GM23248 (cell line): Measurements from ENCODE around the gene CAPN9. TPM values are rescaled to one million over a fixed set of nuclear protein-coding genes. Genes with fewer than 3 reads are reported as not detected.

Experiments used
- DNase-seq: peaks from one replicate; pipeline ENCODE4 v3.0.0-alpha.2; 2015
- H2AFZ ChIP-seq: fragments of 200-600 bp; sonication (generic); 2 replicates; pipeline ENCODE4 v1.6.1; 2016; ENCODE audit warnings: antibody characterized with exemption
- H3F3A ChIP-seq: fragments of 200-600 bp; sonication (generic); 2 replicates; pipeline ENCODE4 v1.6.1; 2016; ENCODE audit warnings: mild to moderate bottlenecking, antibody characterized with exemption, mixed run types; ENCODE audit not compliant: insufficient read depth
- H3K27ac ChIP-seq: fragments of 200-600 bp; sonication (generic); 2 replicates; pipeline ENCODE4 v1.5.1; 2016; ENCODE audit warnings: mild to moderate bottlenecking
- H3K27me3 ChIP-seq: fragments of 200-600 bp; sonication (generic); replicated peaks from 2 replicates; pipeline ENCODE4 v1.6.1; 2016; ENCODE audit warnings: mild to moderate bottlenecking; ENCODE audit not compliant: insufficient read depth
- H3K36me3 ChIP-seq: fragments of 200-600 bp; sonication (generic); 2 replicates; pipeline ENCODE4 v1.6.1; 2016; ENCODE audit warnings: low read depth, mild to moderate bottlenecking
- H3K4me1 ChIP-seq: fragments of 200-600 bp; sonication (generic); 2 replicates; pipeline ENCODE4 v1.6.1; 2016; ENCODE audit warnings: mild to moderate bottlenecking; ENCODE audit not compliant: insufficient read depth
- H3K4me2 ChIP-seq: fragments of 200-600 bp; sonication (generic); one replicate; pipeline ENCODE4 v1.6.1; 2016; ENCODE audit warnings: mild to moderate bottlenecking; ENCODE audit not compliant: unreplicated experiment
- H3K4me3 ChIP-seq: fragments of 200-600 bp; sonication (generic); 2 replicates; pipeline ENCODE4 v1.5.1; 2016; ENCODE audit warnings: mild to moderate bottlenecking
- H3K79me2 ChIP-seq: fragments of 200-600 bp; sonication (generic); 2 replicates; pipeline ENCODE4 v1.6.1; 2016; ENCODE audit warnings: mild to moderate bottlenecking; ENCODE audit not compliant: insufficient read depth
- H3K9ac ChIP-seq: fragments of 200-600 bp; sonication (generic); 2 replicates; pipeline ENCODE4 v1.6.1; 2016; ENCODE audit warnings: mild to moderate bottlenecking
- H3K9me2 ChIP-seq: fragments of 200-600 bp; sonication (generic); 2 replicates; pipeline ENCODE4 v1.6.1; 2016; ENCODE audit warnings: mixed run types, mild to moderate bottlenecking, moderate library complexity; ENCODE audit not compliant: insufficient read depth
- H3K9me3 ChIP-seq: fragments of 200-600 bp; sonication (generic); one replicate; pipeline ENCODE4 v1.6.1; 2017; ENCODE audit warnings: low read depth
- H4K20me1 ChIP-seq: fragments of 200-600 bp; sonication (generic); 2 replicates; pipeline ENCODE4 v1.6.0; 2016; ENCODE audit not compliant: insufficient read depth
- EZH2 ChIP-seq: fragments of 200-600 bp; sonication (generic); IDR thresholded peaks from 2 replicates; pipeline ENCODE4 v1.6.1; 2018; ENCODE audit warnings: antibody characterized with exemption, mild to moderate bottlenecking; ENCODE audit not compliant: insufficient read depth, poor library complexity, severe bottlenecking
- EZH2phosphoT487 ChIP-seq: fragments of 200-600 bp; sonication (generic); IDR thresholded peaks from 2 replicates; pipeline ENCODE4 v1.6.1; 2018; ENCODE audit warnings: antibody characterized with exemption, moderate library complexity, mild to moderate bottlenecking, low read depth; ENCODE audit not compliant: insufficient read depth
- WGBS, 2 experiments: methylation state at CpG; one replicate each; pipeline ENCODE4 v1.1.6; 2015 to 2017; ENCODE audit warnings: low lambda C conversion rate in 2 of 2, low coverage in 1 of 2; ENCODE audit errors: missing lambda C conversion rate in 2 of 2; 5-methylcytosine and 5-hydroxymethylcytosine counted together
- in situ Hi-C: fragments of 300-500 bp; cut with MboI; formaldehyde crosslinking; loops from 2 replicates; pipeline ENCODE4 v1.15.0; 2020
- polyA plus RNA-seq: library from polyadenylated mRNA; unstranded; fragments of >200 nt; fragmentation: Nextera tagmentation; extraction: Ambion mirVana; gene quantifications from 2 replicates; pipeline ENCODE4 v1.2.1, GENCODE V29; 2016
- total RNA-seq: library from RNA; depleted of rRNA; stranded (reverse); fragments of >200 nt; shearing (Covaris generic); gene quantifications from 2 replicates; pipeline ENCODE4 v1.2.3, GENCODE V29; 2014

CAPN9 gene
- total and polyA plus RNA-seq, 2 experiments from 2014 or later, result not detected

GRCh38 chr1:230809256-230809990 lies 62.2 kb downstream of the CAPN9 start:
- Histone ChIP-seq H3K4me1 (no peaks in the 10 kb centered on the region), H3K4me2 (no peak overlapping the region), H3K9me2 (no peaks in the 10 kb centered on the region), H3K9ac (no peak overlapping the region), H2AFZ (no peak overlapping the region), H3K4me3 (no peak overlapping the region), H3K27me3 (no peaks in the 10 kb centered on the region), H3K36me3 (no peaks in the 10 kb centered on the region), H3K9me3 (peaks cover 9% of the 10 kb centered on the region), H3K27ac (no peak overlapping the region), H3F3A (no peaks in the 10 kb centered on the region), H3K79me2 (no peaks in the 10 kb centered on the region), H4K20me1 (no peaks in the 10 kb centered on the region)
- 60 to 61% methylated on average over 8 of the region's 8 CpGs for WGBS, 2 experiments
- TF ChIP-seq EZH2phosphoT487 (no peak), EZH2 (no peak)
- in situ Hi-C loops, result no loop called here
- DNase-seq, result no peak

- H3K27me3 ChIP-seq, result no peaks in the 10 kb centered on the region
- TF ChIP-seq EZH2phosphoT487, result no peak
- no peak overlapping the region for H2AFZ ChIP-seq
- H3F3A ChIP-seq, result no peaks in the 10 kb centered on the region
- H3K36me3 ChIP-seq, result no peaks in the 10 kb centered on the region
- H3K4me1 ChIP-seq, result no peaks in the 10 kb centered on the region
- H4K20me1 ChIP-seq, result no peaks in the 10 kb centered on the region
- H3K9ac ChIP-seq, result no peak overlapping the region
- WGBS, 2 experiments, result 74 to 80% methylated on average over 2 of the region's 2 CpGs
- H3K4me3 ChIP-seq, result no peak overlapping the region
- no peak for DNase-seq
- H3K27ac ChIP-seq, result no peak overlapping the region
- no peaks in the 10 kb centered on the region for H3K79me2 ChIP-seq
- no peaks in the 10 kb centered on the region for H3K9me2 ChIP-seq
- no peak overlapping the region for H3K4me2 ChIP-seq
- H3K9me3 ChIP-seq, result peaks cover 9% of the 10 kb centered on the region
- in situ Hi-C loops, result no loop called here
These were observed 65.4 kb downstream of the CAPN9 start for GRCh38 chr1:230812568-230812967.

- Histone ChIP-seq H3K27ac (no peak overlapping the region), H3K9me2 (no peaks in the 10 kb centered on the region), H3K4me3 (no peak overlapping the region), H3K36me3 (no peaks in the 10 kb centered on the region), H3K4me1 (no peaks in the 10 kb centered on the region), H3K79me2 (no peaks in the 10 kb centered on the region), H3K9ac (no peak overlapping the region), H3K4me2 (no peak overlapping the region), H3K9me3 (peaks cover 9% of the 10 kb centered on the region), H3K27me3 (no peaks in the 10 kb centered on the region), H4K20me1 (no peaks in the 10 kb centered on the region), H3F3A (no peaks in the 10 kb centered on the region), H2AFZ (no peak overlapping the region)
- 45 to 54% methylated on average over 3 of the region's 3 CpGs for WGBS, 2 experiments
- TF ChIP-seq EZH2phosphoT487 (no peak), EZH2 (no peak)
- no peak for DNase-seq
- in situ Hi-C loops, result no loop called here
These were observed 67.9 kb downstream of the CAPN9 start for GRCh38 chr1:230814949-230815692.

DNA sequence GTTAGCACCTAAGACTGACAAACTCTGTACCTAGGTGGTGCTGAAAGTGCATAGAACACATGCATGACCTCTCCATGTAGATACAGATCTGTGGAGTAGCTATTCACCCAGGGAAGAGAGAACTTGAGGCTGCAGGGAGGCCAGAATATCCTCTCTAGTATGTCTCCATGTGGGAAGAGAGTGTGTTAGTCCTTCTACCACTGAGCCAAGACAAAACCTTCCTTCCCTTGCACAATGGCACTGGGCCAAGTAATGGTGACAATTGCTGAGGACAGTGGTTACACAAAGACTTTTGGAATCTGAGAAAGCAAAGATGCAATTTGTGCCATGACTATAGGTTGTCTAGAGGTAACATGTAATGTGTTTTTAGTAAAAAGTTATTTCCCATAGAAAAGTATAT lies 68.8 kb downstream of the CAPN9 start:
- no peak overlapping the region for H3K4me3 ChIP-seq
- no peaks in the 10 kb centered on the region for H3K9me2 ChIP-seq
- no peak overlapping the region for H3K4me2 ChIP-seq
- TF ChIP-seq EZH2phosphoT487 (no peak), EZH2 (no peak)
- H2AFZ ChIP-seq, result no peak overlapping the region
- no peak overlapping the region for H3K27ac ChIP-seq
- no peak for DNase-seq
- H3K9me3 ChIP-seq, result peaks cover 9% of the 10 kb centered on the region
- H3K27me3 ChIP-seq, result no peaks in the 10 kb centered on the region
- no peaks in the 10 kb centered on the region for H3K4me1 ChIP-seq
- H3F3A ChIP-seq, result no peaks in the 10 kb centered on the region
- no peak overlapping the region for H3K9ac ChIP-seq
- H3K36me3 ChIP-seq, result no peaks in the 10 kb centered on the region
- H4K20me1 ChIP-seq, result no peaks in the 10 kb centered on the region
- H3K79me2 ChIP-seq, result no peaks in the 10 kb centered on the region
- in situ Hi-C loops, result no loop called here
